ENCODE results near the gene KRTAP2-3.
"Not testable (repeated sequence)": the region's sequence is repeated elsewhere in the genome, so short reads cannot be mapped to it uniquely, and the experiment has no call there.

The KRTAP2-3 gene, protein sequence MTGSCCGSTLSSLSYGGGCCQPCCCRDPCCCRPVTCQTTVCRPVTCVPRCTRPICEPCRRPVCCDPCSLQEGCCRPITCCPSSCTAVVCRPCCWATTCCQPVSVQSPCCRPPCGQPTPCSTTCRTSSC

DNA sequence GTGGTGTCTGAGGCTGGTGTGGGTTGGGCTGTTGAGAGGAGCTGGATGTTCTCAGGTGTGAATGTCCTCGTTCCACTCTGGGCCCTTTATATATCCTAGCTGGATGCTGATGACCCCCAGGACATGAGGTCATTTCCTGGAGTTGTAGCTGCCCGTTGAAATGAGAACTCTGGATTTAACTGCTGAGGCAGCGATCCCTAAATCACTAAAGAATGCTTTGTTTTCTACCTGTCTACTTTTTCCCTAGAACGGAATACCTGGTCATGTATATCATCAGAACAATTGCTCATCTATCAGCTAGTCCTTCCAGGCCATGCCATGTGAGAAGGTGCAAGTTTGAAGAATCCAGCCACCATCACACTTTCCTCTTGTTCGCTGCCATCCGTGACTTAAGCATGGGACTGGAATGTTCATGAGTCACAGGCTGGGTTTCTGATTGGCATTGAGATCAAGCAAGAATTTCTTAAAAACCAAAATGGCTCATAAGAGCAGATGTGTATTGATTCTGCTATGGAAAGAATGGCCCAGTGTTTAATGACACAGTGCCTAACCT, at the start of gene KRTAP2-3:
TSS of gene KRTAP2-3 (minus strand) at position 63 of the 553 bp plus-strand sequence. CDS start 64 bp downstream, outside the sequence.
- DNase-seq = no peak

DNA sequence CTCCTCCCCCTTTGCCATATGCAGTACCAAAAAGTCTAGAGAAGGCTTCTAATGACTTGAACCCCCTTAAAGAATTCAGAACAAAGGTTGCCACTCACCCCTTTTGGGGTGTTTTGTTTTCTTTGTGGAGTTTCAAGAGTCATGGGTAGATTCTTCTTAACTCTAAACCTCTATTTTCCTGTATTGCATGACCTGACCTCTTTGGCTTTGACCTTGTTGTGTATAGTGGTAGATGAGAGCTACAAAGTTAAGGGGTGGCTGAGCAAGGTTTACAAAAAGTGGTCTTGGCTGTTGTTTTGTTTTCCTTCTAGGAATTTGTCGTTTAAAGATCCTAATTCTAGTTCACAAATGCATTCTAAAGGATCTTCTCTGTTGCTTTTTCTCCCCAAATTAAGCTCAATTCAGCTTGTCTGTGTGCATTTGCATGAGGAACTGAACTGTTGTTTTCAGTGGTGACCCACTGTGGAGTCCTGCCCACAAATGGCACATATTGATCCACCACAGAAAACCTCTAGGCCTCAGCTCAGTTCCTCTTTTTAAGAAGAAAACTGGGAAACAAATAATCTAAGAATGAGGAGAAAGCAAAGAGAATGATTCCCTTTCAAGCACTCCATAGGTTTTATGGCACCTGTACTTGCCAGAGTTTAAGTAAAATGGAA, 48.9 kb upstream of the KRTAP2-3 start:
- not testable (repeated sequence) for DNase-seq

DNA sequence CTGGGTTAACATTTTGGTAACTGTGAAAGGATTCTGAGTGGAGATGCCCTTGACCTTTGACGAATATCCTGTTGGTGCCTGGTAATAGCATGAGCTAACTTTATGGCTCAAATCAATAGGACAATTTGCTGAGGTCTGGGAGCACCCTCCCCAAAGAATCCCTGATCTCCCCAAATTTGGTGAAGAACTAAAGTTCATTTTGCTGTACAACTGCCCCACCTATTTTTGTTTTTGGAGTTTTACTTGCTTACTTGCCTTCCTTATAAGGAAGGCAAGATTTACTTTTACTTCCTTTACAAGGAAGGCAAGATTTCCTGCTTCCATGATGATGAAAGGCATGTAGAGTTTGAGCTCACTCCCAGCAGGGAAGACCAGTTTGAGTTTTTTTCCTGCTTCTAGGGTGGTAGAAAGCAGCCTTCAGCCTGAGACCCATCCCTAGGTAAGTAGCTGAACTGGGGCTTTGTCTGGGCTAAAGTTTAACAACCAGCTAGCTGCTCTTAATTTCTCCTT, 48.1 kb upstream of the KRTAP2-3 start:
- DNase-seq = no peak

DNA sequence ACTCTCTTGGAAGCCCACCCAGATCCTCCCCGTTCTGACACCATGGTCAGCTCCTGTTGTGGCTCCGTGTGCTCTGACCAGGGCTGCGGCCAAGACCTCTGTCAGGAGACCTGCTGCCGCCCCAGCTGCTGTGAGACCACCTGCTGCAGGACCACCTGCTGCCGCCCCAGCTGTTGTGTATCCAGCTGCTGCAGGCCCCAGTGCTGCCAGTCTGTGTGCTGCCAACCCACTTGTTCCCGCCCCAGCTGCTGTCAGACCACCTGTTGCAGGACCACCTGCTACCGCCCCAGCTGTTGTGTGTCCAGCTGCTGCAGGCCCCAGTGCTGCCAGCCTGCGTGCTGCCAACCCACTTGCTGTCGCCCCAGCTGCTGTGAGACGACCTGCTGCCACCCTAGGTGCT, 45.4 kb upstream of the KRTAP2-3 start, which contains the start of gene KRTAP4-9:
TSS of gene KRTAP4-9 (plus strand) at position 43 of the 400 bp plus-strand sequence. CDS start at position 43, 0 bp downstream.
- not testable (repeated sequence) for DNase-seq

DNA sequence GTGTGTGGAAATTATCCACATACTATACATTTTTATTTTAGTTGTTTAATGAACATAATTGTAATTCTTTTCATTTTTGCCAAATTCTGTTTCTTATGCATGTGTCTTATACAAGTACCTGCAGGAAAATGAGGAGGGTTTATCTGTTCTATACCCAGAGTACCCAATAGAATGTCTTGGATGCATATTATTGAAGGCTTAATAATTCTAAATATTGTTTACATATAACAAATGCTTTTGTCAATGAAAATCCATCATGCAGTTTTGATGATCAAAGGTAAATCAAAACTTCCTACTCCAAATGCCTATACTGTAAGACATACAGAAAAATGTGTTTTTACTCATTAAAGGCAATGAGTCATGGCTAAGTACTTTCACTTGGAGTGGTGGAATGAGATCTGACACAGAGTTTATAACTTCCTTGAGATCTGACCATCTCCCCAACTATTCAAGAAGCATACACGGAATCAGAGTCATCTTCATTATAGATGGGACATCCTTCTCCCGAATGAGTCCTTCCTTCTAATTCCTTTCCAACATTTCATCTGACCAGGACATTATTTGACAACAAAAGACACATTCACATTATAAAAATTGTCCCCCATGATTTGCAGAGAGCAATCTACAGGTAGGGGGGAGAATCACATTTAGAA, 44.6 kb upstream of the KRTAP2-3 start:
- DNase-seq = not testable (repeated sequence)

DNA sequence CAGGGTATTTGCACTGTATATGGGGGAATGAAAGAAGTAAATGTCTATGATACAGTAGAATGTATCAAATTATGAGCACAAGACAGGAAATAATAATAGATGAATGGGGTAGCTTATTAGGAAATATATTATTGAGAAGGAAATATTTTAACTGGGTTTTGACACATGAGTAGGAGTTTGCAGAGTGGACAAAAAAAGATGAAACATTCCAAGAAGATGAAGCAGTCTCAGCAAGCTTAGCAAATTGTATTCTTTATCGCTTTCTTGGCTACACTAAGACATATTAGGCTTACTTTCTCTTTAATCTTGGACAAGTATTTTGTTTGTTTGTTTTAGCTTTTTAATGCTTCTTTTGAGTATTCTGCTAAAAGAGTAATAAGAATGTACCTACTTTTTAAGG, 44.0 kb upstream of the KRTAP2-3 start:
- no peak for DNase-seq

DNA sequence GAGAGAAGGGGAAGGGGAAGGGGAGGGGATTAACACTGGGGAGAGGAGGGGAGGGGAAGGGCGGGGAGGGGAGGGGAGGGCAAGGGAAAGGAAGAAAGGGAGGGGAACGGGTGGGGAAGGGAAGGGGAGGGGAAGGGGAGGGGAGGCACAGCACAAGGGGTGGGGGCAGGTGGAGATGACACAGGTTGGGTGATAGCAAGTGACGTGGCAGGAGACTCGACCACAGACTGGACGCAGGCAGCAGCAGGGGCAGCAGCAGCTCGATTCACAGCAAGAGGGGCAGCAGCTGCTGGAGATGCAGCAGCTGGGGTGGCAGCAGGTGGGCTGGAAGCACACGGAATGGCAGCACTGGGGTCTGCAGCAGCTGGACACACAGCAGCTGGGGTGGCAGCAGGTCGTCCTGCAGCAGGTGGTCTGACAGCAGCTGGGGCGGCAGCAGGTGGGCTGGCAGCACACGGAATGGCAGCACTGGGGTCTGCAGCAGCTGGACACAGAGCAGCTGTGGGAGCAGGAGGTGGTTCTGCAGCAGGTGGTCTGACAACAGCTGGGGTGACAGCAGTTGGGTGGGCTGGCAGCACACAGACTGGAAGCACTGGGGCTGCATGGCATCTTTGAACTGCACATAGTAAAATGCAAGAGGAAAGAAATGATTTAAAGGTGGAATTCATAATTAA, 41.8 kb upstream of the KRTAP2-3 start, which contains the start of gene KRTAP4-16:
TSS of gene KRTAP4-16 (minus strand) at position 624 of the 674 bp plus-strand sequence. CDS start at position 624, 0 bp downstream.
- DNase-seq = no peak

DNA sequence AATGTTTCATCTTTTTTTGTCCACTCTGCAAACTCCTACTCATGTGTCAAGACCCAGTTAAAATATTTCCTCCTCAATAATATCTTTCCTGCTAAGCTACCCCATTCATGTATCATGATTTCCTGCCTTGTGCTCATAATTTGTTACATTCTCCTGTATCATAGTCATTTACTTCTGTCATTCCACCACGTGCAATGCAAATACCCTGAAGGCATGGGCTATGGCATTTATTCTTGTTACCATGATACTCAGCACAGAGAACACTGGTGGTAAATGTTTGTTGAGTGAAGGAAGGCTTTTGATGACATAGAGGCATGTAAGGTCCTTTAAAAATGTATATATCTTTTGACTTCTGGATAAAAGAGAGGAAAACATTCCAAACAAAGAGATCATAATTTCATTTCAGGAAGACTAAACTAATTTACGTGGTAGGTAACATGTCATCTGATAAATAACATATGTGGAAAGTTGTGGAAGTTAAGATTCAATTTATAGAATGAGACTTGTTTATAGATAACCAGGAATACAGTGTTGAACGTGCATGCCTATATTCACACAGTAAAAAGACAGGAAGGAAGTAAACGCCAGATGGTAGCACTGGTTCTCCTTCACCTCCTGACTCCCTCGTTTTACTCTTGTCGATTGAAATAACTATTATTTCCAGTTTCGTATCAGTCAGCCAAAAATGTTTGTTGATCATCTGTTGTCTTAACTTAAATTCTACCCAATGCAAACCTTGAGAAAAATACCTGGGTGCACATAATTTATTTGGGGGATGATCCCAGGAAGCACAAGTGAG, 40.0 kb upstream of the KRTAP2-3 start:
- DNase-seq = not testable (repeated sequence)

DNA sequence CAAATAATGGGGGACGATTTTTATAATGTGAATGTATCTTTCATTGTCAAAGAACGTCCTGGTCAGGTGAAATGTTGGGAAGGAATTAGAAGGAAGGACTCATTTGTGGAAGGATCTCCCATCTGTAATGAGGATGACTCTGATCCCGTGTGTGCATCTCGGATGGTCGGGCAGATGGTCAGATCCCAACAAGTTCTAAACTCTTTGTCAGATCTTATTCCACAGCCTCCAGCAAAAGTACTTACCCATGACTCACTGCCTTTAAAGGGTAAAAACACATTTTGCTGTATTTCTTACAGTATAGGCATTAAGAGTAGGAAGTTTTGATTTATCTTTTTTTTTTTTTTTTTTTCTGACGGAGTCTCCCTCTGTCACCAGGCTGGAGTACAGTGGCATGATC, 38.6 kb upstream of the KRTAP2-3 start:
- no peak for DNase-seq

DNA sequence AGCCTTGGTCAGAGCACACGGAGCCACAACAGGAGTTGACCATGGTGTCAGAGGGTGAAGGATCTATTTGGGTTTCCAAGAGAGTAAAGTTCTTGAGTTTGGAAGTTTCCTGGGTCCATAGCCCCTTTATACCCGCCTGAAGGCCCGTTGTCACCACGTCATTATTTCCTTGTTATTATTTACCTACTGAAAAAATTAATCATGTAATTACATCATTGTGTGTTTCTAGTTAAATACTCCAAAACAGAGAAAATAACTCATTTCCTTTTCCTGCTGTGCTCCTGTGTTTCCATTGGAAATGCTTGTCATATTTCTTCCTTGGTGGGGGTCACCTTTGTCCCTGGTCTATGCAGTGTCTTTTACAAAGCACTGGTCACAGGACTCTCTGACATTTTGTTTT, 38.1 kb upstream of the KRTAP2-3 start, which contains the start of gene KRTAP4-8:
TSS of gene KRTAP4-8 (minus strand) at position 101 of the 400 bp plus-strand sequence. CDS start at position 43, 58 bp downstream.
- DNase-seq = no peak

DNA sequence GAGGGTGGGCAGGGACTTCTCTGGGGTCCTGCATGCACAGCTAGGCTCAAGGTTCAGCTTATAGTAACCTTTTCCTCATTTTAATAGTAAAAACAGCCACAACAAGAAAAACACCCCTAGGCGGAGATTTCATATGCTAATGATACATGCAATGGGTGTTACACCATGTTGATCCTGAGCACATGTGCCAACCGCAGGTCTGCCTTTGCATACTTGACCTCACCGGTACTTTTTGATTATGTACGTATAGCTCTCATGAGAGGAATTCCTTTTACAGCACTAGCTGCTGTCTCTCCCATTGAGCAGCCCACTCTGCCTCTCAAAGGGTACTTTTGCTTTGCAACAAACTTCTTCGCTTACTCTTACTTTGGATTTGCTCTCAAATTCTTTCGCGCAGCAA, 36.1 kb upstream of the KRTAP2-3 start:
- no peak for DNase-seq

DNA sequence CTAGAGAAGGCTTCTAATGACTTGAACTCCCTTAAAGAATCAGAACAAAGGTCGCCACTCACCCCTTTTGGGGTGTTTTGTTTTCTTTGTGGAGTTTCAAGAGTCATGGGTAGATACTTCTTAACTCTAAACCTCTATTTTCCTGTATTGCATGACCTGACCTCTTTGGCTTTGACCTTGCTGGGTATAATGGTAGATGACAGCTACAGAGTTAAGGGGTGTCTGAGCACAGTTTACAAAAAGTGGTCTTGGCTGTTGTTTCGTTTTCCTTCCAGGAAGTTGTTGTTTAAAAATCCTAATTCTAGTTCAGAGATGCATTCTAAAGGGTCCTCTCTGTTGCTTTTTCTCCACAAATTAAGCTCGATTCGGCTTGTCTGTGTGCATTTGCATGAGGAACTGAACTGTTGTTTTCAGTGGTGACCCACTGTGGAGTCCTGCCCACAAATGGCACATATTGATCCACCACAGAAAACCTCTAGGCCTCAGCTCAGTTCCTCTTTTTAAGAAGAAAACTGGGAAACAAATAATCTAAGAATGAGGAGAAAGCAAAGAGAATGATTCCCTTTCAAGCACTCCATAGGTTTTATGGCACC, 28.9 kb upstream of the KRTAP2-3 start:
- not testable (repeated sequence) for DNase-seq

DNA sequence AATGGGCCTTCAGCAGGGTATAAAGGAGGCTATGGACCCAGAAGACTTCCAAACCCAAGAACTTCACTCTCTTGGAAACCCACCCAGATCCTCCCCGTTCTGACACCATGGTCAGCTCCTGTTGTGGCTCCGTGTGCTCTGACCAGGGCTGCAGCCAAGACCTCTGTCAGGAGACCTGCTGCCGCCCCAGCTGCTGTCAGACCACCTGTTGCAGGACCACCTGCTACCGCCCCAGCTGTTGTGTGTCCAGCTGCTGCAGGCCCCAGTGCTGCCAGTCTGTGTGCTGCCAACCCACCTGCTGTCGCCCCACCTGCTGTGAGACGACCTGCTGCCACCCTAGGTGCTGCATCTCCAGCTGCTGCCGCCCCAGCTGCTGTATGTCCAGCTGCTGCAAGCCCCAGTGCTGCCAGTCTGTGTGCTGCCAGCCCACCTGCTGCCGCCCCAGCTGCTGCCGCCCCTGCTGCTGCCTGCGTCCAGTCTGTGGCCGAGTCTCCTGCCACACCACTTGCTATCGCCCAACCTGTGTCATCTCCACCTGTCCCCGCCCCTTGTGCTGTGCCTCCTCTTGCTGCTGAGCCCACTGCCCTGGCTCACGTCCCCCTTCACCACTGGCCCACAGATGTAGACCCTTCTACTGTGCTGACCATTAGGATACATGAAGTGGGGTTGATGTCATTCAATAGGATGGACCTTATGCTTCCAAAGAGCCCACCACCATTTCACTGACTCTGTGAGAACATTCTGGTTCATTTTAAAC, 24.4 kb upstream of the KRTAP2-3 start, which contains the start of gene KRTAP4-7:
TSS of gene KRTAP4-7 (plus strand) at position 51 of the 757 bp plus-strand sequence. CDS start at position 108, 57 bp downstream.
- DNase-seq = not testable (repeated sequence)

DNA sequence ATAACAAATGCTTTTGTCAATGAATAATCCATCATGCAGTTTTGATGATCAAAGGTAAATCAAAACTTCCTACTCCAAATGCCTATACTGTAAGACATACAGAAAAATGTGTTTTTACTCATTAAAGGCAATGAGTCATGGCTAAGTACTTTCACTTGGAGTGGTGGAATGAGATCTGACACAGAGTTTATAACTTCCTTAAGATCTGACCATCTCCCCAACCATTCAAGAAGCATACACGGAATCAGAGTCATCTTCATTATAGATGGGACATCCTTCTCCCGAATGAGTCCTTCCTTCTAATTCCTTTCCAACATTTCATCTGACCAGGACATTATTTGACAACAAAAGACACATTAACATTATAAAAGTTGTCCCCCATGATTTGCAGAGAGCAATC, 23.5 kb upstream of the KRTAP2-3 start:
- not testable (repeated sequence) for DNase-seq

DNA sequence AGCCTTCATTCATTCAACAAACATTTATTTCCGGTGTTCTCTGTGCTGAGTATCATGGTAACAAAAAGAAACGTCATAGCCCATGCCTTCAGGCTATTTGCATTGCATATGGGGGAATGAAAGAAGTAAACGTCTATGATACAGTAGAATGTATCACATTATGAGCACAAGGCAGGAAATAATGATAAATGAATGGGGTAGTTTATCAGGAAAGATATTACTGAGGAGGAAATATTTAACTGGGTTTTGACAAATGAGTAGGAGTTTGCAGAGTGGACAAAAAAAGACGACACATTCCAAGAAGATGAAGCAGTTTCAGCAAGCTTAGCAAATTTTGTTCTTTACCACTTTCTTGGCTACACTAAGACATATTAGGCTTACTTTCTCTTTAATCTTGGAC, 22.7 kb upstream of the KRTAP2-3 start:
- DNase-seq = no peak

DNA sequence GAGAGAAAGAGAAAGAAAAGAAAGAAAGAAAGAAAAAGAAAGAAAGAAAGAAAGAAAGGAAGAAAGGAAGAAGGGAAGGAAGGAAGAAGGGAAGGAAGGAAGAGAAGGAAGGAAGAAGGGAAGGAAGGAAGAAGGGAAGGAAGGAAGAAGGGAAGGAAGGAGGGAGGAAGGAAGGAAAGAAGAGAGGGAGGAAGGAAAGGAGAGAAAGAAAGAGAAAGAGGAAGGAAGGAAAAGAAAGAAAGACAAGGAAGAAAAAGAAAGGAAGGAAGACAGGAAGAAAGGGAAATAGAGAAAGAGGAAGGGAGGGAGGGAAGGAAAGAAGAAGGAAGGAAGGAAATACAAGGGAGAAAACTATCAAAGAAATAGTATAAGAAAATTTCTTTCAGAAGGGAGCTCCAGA, 16.9 kb upstream of the KRTAP2-3 start:
- DNase-seq = no peak

DNA sequence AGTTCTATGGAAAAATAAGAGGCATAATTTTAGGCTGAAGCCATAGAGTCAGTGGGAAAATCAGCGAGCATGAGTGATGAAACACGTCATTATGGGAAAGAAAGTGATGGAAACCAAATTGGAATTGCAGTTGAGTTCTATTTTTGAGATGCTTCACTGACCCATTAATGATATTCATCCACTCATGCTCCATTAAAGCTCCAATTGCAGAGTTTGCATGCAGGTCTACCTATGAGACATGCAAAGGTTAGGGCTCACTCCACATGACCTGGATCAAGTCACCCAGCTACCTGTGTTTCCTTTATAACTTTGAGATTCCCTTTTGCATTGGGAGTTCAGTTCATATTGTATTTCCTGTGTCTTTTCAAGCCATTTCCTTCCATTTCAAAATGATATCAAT, 13.8 kb upstream of the KRTAP2-3 start:
- no peak for DNase-seq

DNA sequence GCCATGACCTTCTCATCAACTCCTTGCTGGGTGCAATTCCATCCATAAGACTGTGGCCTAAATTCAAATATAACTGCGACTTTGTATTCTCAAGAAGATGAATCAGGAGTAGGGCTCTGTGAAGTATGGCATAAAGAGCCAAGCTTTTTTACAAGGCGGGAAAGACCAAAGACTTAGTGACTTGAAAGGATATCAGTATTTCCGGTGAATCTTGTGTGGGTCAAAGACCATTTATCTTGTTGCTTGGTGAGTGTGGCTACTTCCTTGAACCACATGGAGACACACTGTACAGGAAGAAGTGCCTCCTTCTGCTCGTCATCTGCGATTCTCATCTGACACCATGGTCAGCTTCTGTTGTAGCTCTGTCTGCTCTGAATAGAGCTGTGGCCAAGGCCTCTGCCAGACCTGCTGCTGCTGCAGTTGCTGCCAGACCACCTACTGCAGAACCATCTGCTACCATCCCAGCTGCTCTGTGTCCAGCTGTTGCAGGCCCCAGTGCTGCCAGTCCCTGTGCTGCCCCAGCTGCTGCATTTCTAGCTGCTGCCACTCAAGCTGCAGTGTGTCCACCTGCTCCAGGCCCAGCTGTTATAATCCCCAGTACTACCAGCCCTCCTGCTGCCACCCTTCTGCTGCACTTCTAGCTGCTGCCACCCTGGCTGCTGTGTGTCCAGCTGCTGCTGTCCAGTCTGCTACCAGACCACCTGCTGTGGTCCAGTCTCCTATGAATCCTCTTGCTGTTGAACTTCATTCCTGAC, 11.9 kb upstream of the KRTAP2-3 start:
- DNase-seq = no peak

DNA sequence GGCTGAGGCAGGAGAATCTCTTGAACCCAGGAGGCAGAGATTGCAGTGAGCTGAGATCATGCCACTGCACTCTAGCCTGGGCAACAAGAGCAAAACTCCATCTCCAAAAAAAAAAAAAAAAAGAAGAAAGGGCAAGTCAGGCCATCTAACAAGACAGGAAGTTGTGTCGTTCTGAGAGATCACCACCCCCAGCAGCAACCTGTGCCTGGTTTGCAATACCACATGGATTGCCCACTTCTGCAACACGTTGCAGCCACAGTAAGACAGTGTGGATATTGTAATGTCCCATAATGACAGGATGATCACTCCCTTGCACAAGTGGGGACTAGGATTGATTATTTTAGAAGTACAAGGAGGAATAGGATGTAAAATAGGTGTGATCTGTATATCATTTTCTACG, 9.1 kb upstream of the KRTAP2-3 start:
- no peak for DNase-seq

DNA sequence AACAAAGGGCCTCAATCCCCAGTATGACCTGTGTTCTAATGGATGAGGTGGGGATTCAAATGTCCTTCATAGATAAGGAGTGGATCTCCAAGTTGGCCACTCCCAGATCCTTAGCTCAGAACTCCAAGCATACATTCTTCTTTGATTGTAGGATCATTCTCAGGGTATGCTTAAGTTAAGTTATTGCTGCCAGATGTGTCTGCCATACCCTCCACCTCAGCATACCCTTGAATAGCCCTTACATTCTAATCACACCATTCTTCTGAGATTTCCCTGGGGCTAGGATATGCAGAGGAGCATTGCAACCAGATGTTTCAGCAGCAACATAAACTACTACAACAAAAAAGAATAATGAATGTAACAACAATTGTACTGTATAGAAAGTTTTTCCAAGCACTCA, 7.4 kb upstream of the KRTAP2-3 start:
- no peak for DNase-seq

All from NCI-H1930 (cell line).